ENCODE results near the gene LDHD. TPM values are rescaled to one million over a fixed set of nuclear protein-coding genes. Genes with fewer than 3 reads are reported as not detected.

Gene LDHD
- total RNA-seq, 6 donors from 2014 or later, result 7.8 to 35.6 (median 16.8) TPM

DNA sequence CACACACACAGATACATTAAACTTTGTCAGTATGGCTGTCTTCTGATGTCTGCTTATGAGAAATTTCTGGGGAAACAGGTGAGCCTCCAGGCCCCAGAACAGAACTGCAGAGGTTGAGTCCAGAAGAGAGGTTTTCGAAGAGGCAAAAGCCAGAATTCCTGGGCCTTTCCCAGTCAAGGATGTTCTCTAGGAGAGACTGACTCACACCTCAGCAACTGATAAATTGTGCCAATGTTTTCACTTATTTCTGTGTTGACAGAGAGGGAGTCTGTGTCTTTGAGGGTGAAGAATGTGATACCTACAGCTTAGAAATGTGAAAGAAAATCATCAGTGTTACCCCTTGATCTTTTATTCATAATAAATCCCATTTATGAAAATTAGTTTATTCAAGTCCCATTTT lies 30.3 kb downstream of the LDHD start:
- no peaks in the 10 kb centered on the region for H3K9me3 ChIP-seq
- 93 to 94% methylated on average over 1 of the region's 1 CpG for WGBS, 2 donors
- H3K27me3 ChIP-seq, result no peaks in the 10 kb centered on the region
- TF ChIP-seq, protein P1, sequence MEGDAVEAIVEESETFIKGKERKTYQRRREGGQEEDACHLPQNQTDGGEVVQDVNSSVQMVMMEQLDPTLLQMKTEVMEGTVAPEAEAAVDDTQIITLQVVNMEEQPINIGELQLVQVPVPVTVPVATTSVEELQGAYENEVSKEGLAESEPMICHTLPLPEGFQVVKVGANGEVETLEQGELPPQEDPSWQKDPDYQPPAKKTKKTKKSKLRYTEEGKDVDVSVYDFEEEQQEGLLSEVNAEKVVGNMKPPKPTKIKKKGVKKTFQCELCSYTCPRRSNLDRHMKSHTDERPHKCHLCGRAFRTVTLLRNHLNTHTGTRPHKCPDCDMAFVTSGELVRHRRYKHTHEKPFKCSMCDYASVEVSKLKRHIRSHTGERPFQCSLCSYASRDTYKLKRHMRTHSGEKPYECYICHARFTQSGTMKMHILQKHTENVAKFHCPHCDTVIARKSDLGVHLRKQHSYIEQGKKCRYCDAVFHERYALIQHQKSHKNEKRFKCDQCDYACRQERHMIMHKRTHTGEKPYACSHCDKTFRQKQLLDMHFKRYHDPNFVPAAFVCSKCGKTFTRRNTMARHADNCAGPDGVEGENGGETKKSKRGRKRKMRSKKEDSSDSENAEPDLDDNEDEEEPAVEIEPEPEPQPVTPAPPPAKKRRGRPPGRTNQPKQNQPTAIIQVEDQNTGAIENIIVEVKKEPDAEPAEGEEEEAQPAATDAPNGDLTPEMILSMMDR (IDR thresholded peaks at IDR 0.05), result no peak
- no peak for TF ChIP-seq POLR2AphosphoS5 (IDR thresholded peaks at IDR 0.05)
- no peak for TF ChIP-seq POLR2A (IDR thresholded peaks at IDR 0.05)
- no peak for TF ChIP-seq EP300 (IDR thresholded peaks at IDR 0.05)
- ATAC-seq (ENCODE audit: low FRiP score in 2 of 2), result peak in 1 of 2 donors; percentile 12
- no peak for DNase-seq
- H3K27ac ChIP-seq, result peak overlapping the region in 2 of 4 donors; percentile 78 to 80
- H3K4me3 ChIP-seq, result no peak overlapping the region
- no peaks in the 10 kb centered on the region for H3K36me3 ChIP-seq
- H3K4me1 ChIP-seq, result peaks cover 23 to 43% (median 35%) of the 10 kb centered on the region in 4 donors

GRCh38 chr16:75085556-75085955 lies 31.0 kb downstream of the LDHD start:
- H3K27me3 ChIP-seq, result no peaks in the 10 kb centered on the region
- H3K4me1 ChIP-seq, result peaks cover 23 to 43% (median 33%) of the 10 kb centered on the region in 4 donors
- peak overlapping the region in 1 of 4 donors; percentile 80 for H3K27ac ChIP-seq
- DNase-seq, result no peak
- no peak overlapping the region for H3K4me3 ChIP-seq
- 88 to 93% methylated on average over 4 of the region's 4 CpGs for WGBS, 2 donors
- no peaks in the 10 kb centered on the region for H3K36me3 ChIP-seq
- H3K9me3 ChIP-seq, result no peaks in the 10 kb centered on the region
- no peak for ATAC-seq (ENCODE audit: low FRiP score in 2 of 2)
- no peak for TF ChIP-seq POLR2AphosphoS5 (IDR thresholded peaks at IDR 0.05)
- TF ChIP-seq, protein P1 (IDR thresholded peaks at IDR 0.05), result no peak
- no peak for TF ChIP-seq POLR2A (IDR thresholded peaks at IDR 0.05)
- TF ChIP-seq EP300 (IDR thresholded peaks at IDR 0.05), result no peak

DNA sequence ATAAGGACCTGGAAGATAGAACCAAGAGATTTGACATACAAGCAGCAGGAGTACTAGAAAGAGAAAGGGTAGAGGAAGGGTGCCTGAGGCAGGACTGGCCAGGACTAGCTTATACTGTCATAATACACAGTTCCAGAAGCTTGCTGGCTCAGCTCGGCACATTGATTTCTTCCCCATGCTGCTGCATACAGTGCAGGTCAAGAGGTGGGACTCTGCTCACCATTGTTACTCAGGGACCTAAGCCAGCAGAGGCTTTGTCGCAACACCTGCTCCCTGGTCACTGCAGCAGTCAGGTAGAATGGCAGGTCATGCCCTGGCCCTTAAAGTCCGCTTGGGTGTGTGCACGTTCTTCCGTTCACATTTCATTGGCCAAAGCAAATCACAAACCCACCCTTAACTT lies 32.8 kb downstream of the LDHD start:
- Histone ChIP-seq H3K27me3 (no peaks in the 10 kb centered on the region), H3K9me3 (no peaks in the 10 kb centered on the region), H3K4me3 (no peak overlapping the region), H3K36me3 (no peaks in the 10 kb centered on the region), H3K4me1 (peaks cover 23 to 35% (median 27%) of the 10 kb centered on the region in 4 donors), H3K27ac (no peak overlapping the region)
- DNase-seq (no peak), ATAC-seq (ENCODE audit: low FRiP score in 2 of 2) (no peak)
- TF ChIP-seq POLR2A (IDR thresholded peaks at IDR 0.05), result no peak
- no peak for TF ChIP-seq POLR2AphosphoS5 (IDR thresholded peaks at IDR 0.05)
- TF ChIP-seq EP300 (IDR thresholded peaks at IDR 0.05), result no peak
- TF ChIP-seq, protein P1 (IDR thresholded peaks at IDR 0.05), result no peak
- 88 to 92% methylated on average over 5 of the region's 5 CpGs for WGBS, 2 donors

- peaks cover 2 to 14% (median 7%) of the 10 kb centered on the region in 4 donors for H3K4me1 ChIP-seq
- H3K9me3 ChIP-seq, result no peaks in the 10 kb centered on the region
- WGBS, 2 donors, result 74 to 83% methylated on average over 6 of the region's 6 CpGs
- H3K27me3 ChIP-seq, result no peaks in the 10 kb centered on the region
- no peak for TF ChIP-seq POLR2A (IDR thresholded peaks at IDR 0.05)
- no peak for TF ChIP-seq POLR2AphosphoS5 (IDR thresholded peaks at IDR 0.05)
- TF ChIP-seq EP300 (IDR thresholded peaks at IDR 0.05), result no peak
- TF ChIP-seq, protein P1 (IDR thresholded peaks at IDR 0.05), result no peak
- DNase-seq, result no peak
- no peak overlapping the region for H3K4me3 ChIP-seq
- H3K36me3 ChIP-seq, result no peaks in the 10 kb centered on the region
- no peak overlapping the region for H3K27ac ChIP-seq
- no peak for ATAC-seq (ENCODE audit: low FRiP score in 2 of 2)
These were observed 35.3 kb downstream of the LDHD start for GRCh38 chr16:75081179-75081859.

Data from upper lobe of left lung (tissue), 6 donors.